NB4 (cell line): Measurements from ENCODE around the gene GSTP1.

Experiments
- DNase-seq: peaks from one replicate; pipeline ENCODE4 v3.0.0; 2010; ENCODE audit warnings: low read depth
- H3K4me3 ChIP-seq: one replicate; pipeline ENCODE4 v1.5.1; 2011; ENCODE audit warnings: mild to moderate bottlenecking, low read depth, low read length, moderate library complexity
- CTCF ChIP-seq: IDR thresholded peaks from one replicate; pipeline ENCODE4 v1.5.1; 2012; ENCODE audit warnings: low read depth, low read length
- MAX ChIP-seq: IDR thresholded peaks from 2 replicates; pipeline ENCODE4 v1.6.1; 2011; ENCODE audit warnings: low read depth, low read length
- MYC ChIP-seq: IDR thresholded peaks from 2 replicates; pipeline ENCODE4 v1.6.1; 2011; ENCODE audit warnings: low read depth, low read length
- POLR2A ChIP-seq: IDR thresholded peaks from 2 replicates; pipeline ENCODE4 v1.6.1; 2011; ENCODE audit warnings: mild to moderate bottlenecking; ENCODE audit not compliant: insufficient read length; ENCODE audit errors: extremely low read depth

Gene GSTP1

GRCh38 chr11:67572747-67573419, 10.7 kb upstream of the GSTP1 start:
- H3K4me3 ChIP-seq, result no peak overlapping the region
- TF ChIP-seq MYC, result no peak
- TF ChIP-seq CTCF, result peak; percentile 86
- TF ChIP-seq POLR2A, result no peak
- no peak for TF ChIP-seq MAX
- peak; percentile 68 for DNase-seq

- TF ChIP-seq MYC (no peak), POLR2A (no peak), CTCF (no peak), MAX (no peak)
- no peak for DNase-seq
- H3K4me3 ChIP-seq, result no peak overlapping the region
Observed at GRCh38 chr11:67574938-67575337, 8.7 kb upstream of the GSTP1 start.

- no peak overlapping the region for H3K4me3 ChIP-seq
- TF ChIP-seq CTCF (peak; percentile 36), POLR2A (no peak)
- DNase-seq, result peak; percentile 50
Observed at GRCh38 chr11:67576735-67577475, 6.7 kb upstream of the GSTP1 start.

GRCh38 chr11:67577951-67578350, 5.7 kb upstream of the GSTP1 start:
- DNase-seq, result no peak
- H3K4me3 ChIP-seq, result no peak overlapping the region
- TF ChIP-seq MYC (no peak), CTCF (no peak), MAX (no peak), POLR2A (no peak)

GRCh38 chr11:67581469-67581868, 2.1 kb upstream of the GSTP1 start:
- no peak for DNase-seq
- TF ChIP-seq CTCF (no peak), MYC (no peak), MAX (no peak), POLR2A (no peak)
- H3K4me3 ChIP-seq, result no peak overlapping the region

- no peak overlapping the region for H3K4me3 ChIP-seq
- TF ChIP-seq CTCF (no peak), MAX (no peak), MYC (no peak), POLR2A (no peak)
- DNase-seq, result no peak
Observed at GRCh38 chr11:67582011-67582410, 1.6 kb upstream of the GSTP1 start.
